DMS153 treated with DMSO at 0.1 percent for 48 hours (cell line): ENCODE measurements around the gene ONECUT1.

Source experiments
- DNase-seq: peaks from one replicate; lab custom pipeline; 2025; ENCODE audit not compliant: unreplicated experiment; lab: John Stamatoyannopoulos, UW

The ONECUT1 gene

GRCh38 chr15:52734329-52734728 is 55.8 kb downstream of the ONECUT1 start:
- DNase-seq = no peak

- DNase-seq = no peak
Observed at GRCh38 chr15:52733696-52734255, 56.4 kb downstream of the ONECUT1 start.

GRCh38 chr15:52733088-52733487 is 57.0 kb downstream of the ONECUT1 start:
- no peak for DNase-seq

- no peak for DNase-seq
Observed at GRCh38 chr15:52732551-52732950, 57.6 kb downstream of the ONECUT1 start.

- no peak for DNase-seq
Observed at GRCh38 chr15:52731732-52732470, 58.2 kb downstream of the ONECUT1 start.

- DNase-seq = no peak
Observed at GRCh38 chr15:52731004-52731403, 59.1 kb downstream of the ONECUT1 start.

GRCh38 chr15:52730594-52730993 is 59.5 kb downstream of the ONECUT1 start:
- DNase-seq = no peak

- no peak for DNase-seq
Observed at GRCh38 chr15:52730173-52730572, 60.0 kb downstream of the ONECUT1 start.

- DNase-seq = no peak
Observed at GRCh38 chr15:52728899-52729298, 61.2 kb downstream of the ONECUT1 start.

- no peak for DNase-seq
Observed at GRCh38 chr15:52727815-52728214, 62.3 kb downstream of the ONECUT1 start.

GRCh38 chr15:52726195-52726594 is 63.9 kb downstream of the ONECUT1 start:
- DNase-seq = no peak

GRCh38 chr15:52718551-52718950 is 71.6 kb downstream of the ONECUT1 start:
- DNase-seq = no peak

GRCh38 chr15:52717924-52718323 is 72.2 kb downstream of the ONECUT1 start:
- DNase-seq = no peak

- DNase-seq = no peak
Observed at GRCh38 chr15:52717481-52717880, 72.7 kb downstream of the ONECUT1 start.

- no peak for DNase-seq
Observed at GRCh38 chr15:52716536-52716935, 73.6 kb downstream of the ONECUT1 start.

- no peak for DNase-seq
Observed at GRCh38 chr15:52715411-52715810, 74.7 kb downstream of the ONECUT1 start.

GRCh38 chr15:52714968-52715367 is 75.2 kb downstream of the ONECUT1 start:
- DNase-seq = no peak

- no peak for DNase-seq
Observed at GRCh38 chr15:52710708-52711389, 79.3 kb downstream of the ONECUT1 start.

GRCh38 chr15:52710050-52710707 is 80.0 kb downstream of the ONECUT1 start:
- no peak for DNase-seq

- no peak for DNase-seq
Observed at GRCh38 chr15:52709187-52709981, 80.8 kb downstream of the ONECUT1 start.
